ENCODE measurements around the gene PAPPA.

- TF ChIP-seq, protein P1, sequence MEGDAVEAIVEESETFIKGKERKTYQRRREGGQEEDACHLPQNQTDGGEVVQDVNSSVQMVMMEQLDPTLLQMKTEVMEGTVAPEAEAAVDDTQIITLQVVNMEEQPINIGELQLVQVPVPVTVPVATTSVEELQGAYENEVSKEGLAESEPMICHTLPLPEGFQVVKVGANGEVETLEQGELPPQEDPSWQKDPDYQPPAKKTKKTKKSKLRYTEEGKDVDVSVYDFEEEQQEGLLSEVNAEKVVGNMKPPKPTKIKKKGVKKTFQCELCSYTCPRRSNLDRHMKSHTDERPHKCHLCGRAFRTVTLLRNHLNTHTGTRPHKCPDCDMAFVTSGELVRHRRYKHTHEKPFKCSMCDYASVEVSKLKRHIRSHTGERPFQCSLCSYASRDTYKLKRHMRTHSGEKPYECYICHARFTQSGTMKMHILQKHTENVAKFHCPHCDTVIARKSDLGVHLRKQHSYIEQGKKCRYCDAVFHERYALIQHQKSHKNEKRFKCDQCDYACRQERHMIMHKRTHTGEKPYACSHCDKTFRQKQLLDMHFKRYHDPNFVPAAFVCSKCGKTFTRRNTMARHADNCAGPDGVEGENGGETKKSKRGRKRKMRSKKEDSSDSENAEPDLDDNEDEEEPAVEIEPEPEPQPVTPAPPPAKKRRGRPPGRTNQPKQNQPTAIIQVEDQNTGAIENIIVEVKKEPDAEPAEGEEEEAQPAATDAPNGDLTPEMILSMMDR (IDR thresholded peaks at IDR 0.05; ENCODE audit: control extremely low read depth in 1 of 3, insufficient read depth in 1 of 3, low read depth in 1 of 3, low read length in 3 of 3): no peak
- no peak for TF ChIP-seq POU5F1 (IDR thresholded peaks at IDR 0.05; ENCODE audit: low read depth, low read length)
- TF ChIP-seq CHD2 (IDR thresholded peaks at IDR 0.05; ENCODE audit: low read length): no peak
- TF ChIP-seq, protein P2, sequence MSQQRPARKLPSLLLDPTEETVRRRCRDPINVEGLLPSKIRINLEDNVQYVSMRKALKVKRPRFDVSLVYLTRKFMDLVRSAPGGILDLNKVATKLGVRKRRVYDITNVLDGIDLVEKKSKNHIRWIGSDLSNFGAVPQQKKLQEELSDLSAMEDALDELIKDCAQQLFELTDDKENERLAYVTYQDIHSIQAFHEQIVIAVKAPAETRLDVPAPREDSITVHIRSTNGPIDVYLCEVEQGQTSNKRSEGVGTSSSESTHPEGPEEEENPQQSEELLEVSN (IDR thresholded peaks at IDR 0.05): no peak
- TF ChIP-seq RFX5 (IDR thresholded peaks at IDR 0.05; ENCODE audit: borderline replicate concordance, low read depth, low read length): no peak
- TF ChIP-seq GABPA (IDR thresholded peaks at IDR 0.05; ENCODE audit: borderline replicate concordance, insufficient read depth, low read length): no peak
- TF ChIP-seq POLR2A (IDR thresholded peaks at IDR 0.05; ENCODE audit: control extremely low read depth in 1 of 2, low read depth in 2 of 2, low read length in 2 of 2): no peak
- TF ChIP-seq JUN (IDR thresholded peaks at IDR 0.05; ENCODE audit: low read depth, low read length): no peak
- no peak for TF ChIP-seq ASH2L (IDR thresholded peaks at IDR 0.05; ENCODE audit: low read length)
These were observed 20.8 kb downstream of the PAPPA start for GRCh38 chr9:116174347-116174746.

Data from H1 (cell line).